ENCODE measurements around the gene IMPA2.

DNA sequence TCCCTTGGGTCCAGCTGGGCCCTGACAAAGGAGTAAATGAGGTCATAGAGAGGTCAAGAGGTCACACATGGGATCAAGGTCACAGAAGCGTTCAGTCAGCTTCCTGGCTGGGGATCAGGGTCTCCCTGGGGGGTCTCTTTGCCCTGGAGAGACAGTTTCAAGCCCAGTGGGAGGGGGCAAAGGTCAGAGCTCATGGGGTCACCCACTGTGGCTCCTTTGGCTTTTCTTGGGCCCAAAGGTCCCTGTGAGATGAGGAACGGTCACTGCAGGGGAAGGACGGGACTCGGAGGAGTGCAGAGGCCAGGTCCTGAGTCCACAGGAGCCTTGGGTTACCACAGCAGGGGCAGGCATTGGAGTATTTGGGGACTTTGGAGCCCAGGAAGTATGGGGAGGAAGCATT, 81.7 kb downstream of the IMPA2 start:
- TF ChIP-seq CTCF (IDR thresholded peaks at IDR 0.05; ENCODE audit: borderline replicate concordance, extremely low read depth, low read length, poor library complexity, severe bottlenecking) (no peak), EZH2 (IDR thresholded peaks at IDR 0.05; ENCODE audit: borderline replicate concordance, low read depth, low read length, severe bottlenecking) (no peak)

Data from DND-41 (cell line).